Activated T-cell treated with anti-CD3 and anti-CD28 coated beads, Interleukin-2, amount 50 U/mL, for 1 hour (primary cell): Measurements from ENCODE around the gene PRMT7.

Experiments used
- DNase-seq: peaks from one replicate; pipeline ENCODE4 v3.0.0-alpha.2; 2020

Gene PRMT7

GRCh38 chr16:68313116-68313515, 2.3 kb downstream of the PRMT7 start:
- DNase-seq: no peak

- DNase-seq: peak; percentile 3
Measured at GRCh38 chr16:68319185-68319908, 8.5 kb downstream of the PRMT7 start.

DNA sequence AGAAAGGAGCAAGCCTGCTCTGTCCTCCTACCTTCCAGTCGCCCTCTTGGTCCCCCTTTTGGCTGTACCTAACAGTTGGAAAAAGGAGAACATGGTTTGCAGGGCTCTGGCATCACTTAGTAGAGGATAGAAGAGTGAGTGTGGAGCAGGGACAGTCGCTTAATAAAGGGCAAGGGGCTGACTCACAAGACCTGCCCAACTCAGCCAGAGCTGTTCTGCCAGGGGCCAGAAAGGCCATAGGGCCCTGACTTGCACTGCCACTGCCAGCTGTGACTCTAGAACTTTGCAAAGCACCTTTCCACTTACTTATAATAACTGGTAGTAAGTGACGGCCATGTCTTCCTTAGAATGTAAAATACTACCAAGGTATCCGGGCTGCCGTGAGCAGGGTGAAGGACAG, 13.5 kb downstream of the PRMT7 start:
- DNase-seq: no peak

DNA sequence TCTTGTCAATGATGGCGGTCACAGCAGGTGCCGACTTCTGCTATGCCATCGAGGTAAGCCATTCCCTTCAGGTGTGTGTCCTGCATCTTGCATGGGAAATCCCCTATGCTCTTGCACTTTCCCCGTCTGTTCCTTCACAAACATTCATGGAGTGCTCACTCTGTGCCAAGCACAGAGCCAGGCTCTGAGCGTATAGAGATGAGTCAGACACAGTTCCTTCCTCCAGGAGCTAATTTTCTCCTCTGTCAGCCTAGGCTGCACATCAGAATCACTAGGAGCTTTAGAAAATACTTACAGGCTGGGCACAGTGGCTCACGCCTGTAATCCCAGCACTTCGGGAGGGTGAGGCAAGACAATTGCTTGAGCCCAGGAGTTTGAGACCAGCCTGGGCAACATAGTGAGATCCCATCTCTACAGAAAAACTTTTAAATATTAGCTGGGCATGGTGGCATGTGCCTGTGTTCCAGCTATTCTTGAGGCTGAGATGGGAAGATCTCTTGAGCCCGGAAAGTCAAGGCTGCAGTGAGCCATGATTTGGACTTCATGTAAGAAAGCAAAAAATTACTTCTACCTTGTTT, 14.1 kb downstream of the PRMT7 start:
- DNase-seq: no peak

- peak; percentile 79 for DNase-seq
Measured at GRCh38 chr16:68328151-68328859, 17.5 kb downstream of the PRMT7 start.

DNA sequence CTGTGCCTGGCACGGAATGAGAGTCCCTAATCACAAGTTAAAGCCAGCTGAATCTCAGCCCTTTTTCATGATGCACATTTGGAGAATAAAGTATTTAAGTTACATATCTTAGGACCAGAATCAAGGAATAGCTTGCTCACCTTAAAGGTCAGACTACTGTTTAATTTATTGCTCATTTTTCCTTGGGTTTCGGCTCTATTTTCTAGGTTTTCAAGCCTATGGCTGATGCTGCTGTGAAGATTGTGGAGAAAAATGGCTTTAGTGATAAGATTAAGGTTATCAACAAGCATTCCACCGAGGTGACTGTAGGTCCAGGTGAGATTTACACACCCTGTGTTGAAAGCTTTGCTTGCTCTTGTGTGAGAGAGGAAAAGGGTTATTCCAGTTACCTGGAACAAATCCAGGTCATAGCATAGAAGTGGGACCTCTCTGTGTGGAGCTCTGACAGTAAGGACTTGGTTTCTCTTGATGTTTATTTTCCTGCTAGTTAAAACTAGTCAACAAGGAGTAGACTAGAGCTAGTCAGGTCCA, 18.1 kb downstream of the PRMT7 start:
- DNase-seq: no peak

GRCh38 chr16:68331879-68332410, 21.1 kb downstream of the PRMT7 start:
- DNase-seq: no peak

DNA sequence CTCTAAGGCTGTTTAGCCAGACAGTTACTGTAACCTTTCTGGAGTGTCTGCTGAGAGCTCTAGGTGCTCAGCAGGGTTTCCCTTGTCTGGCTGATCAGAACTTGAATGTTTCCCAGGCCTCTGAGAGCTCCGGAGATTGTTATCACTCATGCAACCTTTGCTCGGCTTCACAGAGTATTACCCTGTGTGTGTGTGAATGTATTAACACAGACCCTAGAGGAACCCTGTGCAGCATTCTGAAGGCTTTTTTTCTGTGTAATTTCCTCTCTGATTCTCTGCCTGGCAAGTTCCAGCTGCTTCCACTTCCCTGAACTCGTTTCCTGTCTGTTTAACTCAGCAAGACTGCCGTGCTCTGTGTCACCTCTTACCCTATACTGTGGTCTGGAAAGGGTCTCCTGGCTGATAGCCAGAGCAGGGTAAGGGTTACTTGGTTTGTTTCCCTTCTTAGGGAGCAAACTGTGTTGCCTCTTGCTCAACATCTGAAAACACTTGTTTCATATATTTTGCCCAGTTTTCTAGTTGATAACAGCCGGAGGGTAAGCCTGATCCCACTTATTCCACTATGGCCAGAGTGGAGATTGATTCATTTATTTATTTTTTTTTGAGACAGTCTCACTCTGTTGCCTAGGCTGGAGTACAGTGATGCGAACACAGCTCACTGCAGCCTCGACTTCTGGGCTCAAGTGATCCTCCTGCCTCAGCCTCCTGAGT, 21.7 kb downstream of the PRMT7 start:
- no peak for DNase-seq

DNA sequence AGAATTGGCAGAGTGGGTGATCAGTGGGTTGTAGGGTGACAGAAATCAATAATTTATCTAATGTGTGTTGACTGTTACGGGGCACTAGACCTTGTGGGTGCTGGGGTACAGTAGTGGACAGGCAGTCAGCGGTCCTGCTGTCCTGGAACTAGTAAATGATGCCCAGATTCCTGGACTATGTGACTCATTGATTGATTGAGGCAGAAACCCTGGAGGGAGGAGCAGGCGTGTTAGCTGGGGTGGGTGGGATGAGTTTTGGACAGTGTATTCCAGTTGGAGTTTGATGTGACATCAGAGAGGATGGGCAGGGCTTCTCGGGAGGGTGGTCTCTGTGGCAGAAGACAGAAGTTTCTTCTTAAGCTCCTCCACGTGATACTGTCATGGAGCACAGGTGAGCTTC, 24.4 kb downstream of the PRMT7 start:
- no peak for DNase-seq

DNA sequence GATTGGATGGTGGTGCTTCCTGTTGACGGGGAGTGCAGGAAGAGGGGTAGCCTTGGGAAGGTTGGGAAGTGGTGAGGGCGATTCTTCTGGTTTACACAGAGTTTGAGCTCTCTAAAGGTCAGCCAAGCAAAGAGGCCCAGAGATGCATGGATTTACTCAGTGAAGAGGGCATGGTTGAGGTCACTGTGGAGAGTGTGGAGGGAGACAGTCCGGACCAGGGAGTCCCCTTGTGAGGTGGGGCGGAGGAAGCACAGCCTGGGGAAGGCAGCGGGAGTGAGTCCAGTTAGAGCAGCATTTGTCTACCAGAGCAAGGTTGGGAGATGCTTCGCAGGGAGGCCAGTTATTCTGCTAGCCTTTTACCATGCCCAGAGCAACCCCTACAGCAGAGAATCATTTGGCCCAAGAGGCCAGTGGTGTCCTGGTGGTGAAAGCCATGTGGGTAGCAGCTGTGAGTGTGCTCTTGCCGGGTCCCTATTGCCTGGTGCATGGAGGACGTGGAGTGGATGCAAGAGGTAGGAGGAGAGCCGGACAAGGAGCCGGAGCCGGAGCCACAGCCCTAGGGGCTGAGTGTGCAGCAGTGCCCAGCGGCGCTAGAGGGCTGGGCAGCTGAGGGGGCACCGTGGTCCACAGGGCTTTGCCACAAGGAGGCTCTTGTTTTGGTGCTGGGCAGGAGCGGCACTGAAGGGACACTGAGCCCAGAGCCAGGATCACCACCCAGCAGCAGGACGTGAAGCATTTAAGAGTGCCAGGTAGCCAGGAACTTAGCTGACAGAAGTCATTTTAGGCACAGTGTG, 27.7 kb downstream of the PRMT7 start:
- no peak for DNase-seq

- DNase-seq: no peak
Measured at GRCh38 chr16:68339214-68339613, 28.4 kb downstream of the PRMT7 start.

- DNase-seq: no peak
Measured at GRCh38 chr16:68342620-68343019, 31.8 kb downstream of the PRMT7 start.

DNA sequence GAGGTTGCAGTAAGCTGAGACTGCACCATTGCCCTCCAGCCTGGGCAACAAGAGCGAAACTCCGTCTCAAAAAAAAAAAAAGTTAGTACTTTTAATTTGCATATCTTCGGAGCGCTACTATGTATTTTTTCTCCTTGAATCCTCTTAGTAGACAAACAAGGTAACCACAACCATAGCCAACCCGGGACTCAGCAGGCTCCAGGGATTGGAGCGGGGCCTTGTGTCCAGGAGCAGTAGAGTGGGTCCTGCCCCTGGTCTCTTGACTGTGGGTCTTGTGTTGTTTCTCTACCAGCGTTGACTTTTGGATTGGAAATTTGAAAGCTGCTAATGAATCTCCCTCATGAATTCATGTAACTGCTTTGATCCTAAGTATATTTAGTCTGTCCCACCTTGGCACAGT, 32.3 kb downstream of the PRMT7 start:
- no peak for DNase-seq

DNA sequence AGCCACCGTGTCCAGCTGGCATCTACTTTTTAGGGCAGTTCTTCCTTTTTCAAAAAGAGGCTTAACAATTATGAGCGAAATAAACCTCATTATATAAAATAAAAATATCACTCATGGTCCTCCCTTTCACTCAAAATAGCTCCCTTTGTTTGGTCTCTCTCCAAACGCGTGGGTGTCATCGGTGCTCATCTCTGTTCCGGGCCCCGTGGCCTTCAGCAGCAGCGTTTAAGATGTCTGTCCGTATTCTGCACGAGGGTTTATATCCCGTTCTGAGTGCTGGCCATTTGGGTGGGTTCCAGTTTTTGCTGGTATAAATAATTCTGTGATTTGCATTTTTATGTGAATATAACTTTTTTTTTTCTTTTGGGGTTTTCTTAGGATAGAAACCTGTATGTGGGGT, 33.4 kb downstream of the PRMT7 start:
- DNase-seq: no peak

GRCh38 chr16:68345351-68345810, 34.6 kb downstream of the PRMT7 start:
- DNase-seq: no peak

DNA sequence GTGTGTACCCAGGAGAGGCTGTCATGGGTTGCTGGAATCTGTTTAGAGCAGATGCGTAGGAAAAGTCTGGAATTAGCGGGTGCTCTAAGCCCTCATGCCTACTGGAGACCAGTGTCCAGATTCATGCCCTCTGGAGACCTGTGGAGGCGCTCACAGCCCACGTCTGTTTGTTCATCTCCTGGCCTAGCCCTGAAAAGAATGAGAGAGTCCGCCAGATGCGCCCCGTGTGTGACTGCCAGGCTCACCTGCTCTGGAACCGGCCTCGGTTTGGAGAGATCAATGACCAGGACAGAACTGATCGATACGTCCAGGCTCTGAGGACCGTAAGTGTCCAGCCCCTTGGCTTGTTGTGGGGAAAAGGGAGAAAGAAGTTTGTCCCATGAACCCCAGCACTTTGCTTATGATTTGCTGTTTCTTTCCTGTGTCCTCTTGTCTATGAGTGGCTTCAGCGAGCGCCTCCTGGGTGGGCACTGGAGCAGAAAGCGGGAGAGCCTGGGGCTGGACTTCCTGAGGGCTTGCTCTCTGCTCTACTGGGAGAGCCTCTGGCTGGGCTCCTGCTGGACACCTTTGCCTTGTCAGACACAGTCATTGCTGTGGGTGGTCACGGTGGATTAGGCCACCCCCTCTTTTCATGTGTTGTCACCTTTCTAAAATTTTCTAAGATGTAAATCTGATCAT, 35.3 kb downstream of the PRMT7 start:
- DNase-seq: no peak

DNA sequence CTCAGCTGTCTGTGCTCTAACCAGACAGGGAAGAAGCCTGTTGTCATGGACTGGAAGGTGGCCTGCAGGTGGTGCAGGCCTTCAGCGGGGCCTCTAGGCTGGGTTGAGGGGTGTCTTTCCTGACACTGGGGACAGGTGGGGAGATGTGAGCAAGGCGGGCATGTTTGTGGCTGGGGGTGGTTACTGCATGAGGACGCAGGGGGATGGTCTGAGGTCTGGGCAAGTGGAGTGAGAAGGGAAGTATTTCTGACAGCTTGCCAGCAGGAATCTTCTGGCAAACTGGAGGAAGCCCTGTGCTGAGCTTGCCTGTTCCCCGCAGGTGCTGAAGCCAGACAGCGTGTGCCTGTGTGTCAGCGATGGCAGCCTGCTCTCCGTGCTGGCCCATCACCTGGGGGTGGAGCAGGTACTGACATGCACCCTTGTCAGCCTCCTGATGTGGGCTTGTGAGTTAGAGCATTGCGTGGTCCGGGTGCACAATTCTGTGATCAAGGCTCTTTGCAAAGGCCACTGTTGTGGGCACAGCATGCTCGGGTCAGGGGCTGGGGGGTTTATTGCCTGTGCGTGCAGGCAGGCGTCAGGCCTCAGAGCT, 36.2 kb downstream of the PRMT7 start:
- DNase-seq: no peak

- DNase-seq: no peak
Measured at GRCh38 chr16:68347605-68348004, 36.8 kb downstream of the PRMT7 start.

DNA sequence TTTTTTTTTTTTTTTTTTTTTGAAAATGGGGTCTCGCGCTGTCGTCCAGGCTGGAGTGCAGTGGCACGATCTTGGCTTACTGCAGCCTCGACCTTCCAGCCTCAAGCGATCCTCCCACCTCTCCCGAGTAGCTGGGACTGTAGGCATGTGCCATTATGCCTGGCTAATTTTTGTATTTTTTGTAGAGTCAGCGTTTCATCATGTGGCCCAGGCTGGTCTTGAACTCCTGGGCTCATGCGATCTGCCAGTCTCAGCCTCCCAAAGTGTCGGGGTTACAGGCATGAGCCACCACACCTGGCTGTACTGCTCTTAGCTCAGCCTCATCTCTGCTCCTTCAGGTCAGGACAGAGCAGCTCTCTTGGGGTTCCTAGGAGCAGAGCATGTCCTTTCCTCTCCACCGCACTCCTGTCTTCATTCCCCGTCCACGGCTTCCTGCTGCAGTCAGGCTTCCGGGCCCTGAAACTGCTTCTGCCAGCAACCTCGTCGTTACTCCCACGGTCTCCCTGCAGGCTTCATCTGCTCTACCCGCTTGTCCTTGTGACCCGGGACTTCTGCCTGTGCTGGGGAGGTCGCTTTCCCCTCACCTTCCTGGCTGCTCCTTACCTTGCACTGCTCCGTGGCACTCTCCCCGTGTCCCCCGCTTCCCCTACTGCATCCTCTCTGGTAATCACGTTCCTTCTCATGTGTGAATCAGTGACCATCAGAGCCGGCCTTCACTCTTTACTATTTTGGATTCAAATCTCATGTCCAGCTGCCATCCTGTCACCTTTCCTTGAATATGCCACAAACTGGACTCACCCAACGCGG, 38.0 kb downstream of the PRMT7 start:
- DNase-seq: no peak

GRCh38 chr16:68349838-68350410, 39.1 kb downstream of the PRMT7 start:
- no peak for DNase-seq
